ENCODE results near the gene INAFM2.

INAFM2 gene

DNA sequence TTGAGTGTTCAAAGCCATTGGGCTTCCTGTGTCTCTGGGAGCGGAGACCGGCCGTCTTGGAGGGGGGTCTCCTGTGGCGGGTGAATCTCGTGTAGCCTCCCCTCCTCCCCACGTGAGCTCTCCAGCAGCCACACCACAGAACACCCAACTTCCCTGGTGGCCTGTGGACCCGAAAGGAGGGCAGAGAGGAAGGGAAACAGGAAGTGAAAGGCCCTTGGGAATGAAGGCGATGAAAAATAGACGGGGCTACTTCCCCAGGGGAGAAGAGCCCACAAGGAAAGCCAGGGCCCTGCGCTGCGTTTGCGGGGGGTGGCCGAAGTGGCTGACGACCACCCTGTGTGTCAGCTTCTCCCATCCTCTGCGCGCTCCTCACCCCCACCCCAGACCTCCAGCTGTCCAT, 46.0 kb upstream of the INAFM2 start:
- no peak for TF ChIP-seq HDGF (IDR thresholded peaks at IDR 0.05; ENCODE audit: borderline replicate concordance)
- ChIA-PET POLR2A (no interaction called here), CTCF (interaction anchor here (4.2 kb wide), 1 partner anchor 32 kb away, joined by 55 read pairs; the partner anchor contains the start of gene PLCB2)
- DNase-seq (ENCODE audit: extremely low spot score) = no peak

DNA sequence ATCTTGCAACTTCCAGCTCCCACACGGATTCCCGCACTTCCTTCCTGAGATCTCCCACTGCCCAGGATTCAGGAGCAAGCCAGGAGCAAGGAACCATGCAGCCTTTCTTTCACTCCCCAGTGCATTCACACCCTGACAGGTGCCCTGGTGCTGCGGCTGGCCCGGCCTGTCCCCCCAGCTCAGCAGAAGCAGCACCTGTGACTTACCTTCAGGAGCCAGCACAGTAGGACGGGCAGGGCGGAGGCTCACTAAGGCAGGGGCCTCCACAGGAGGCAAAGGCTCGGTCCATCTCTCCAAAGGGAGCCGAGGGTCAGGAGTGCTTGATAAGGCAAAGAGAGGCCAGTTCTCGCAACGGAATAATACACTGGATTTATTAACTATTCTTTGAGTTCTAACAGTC, 45.5 kb upstream of the INAFM2 start:
- no peak for DNase-seq (ENCODE audit: extremely low spot score)
- ChIA-PET POLR2A (no interaction called here), CTCF (interaction anchor here (1.2 to 4.2 kb wide), 4 partner anchors 13 to 59 kb away, joined by 3 to 55 read pairs (median 12); partner anchors contain the start of genes PAK6 and PLCB2)
- TF ChIP-seq CTBP1 (IDR thresholded peaks at IDR 0.05; ENCODE audit: borderline replicate concordance) (no peak), ELF4 (IDR thresholded peaks at IDR 0.05) (no peak), NFRKB (IDR thresholded peaks at IDR 0.05) (no peak), TARDBP (IDR thresholded peaks at IDR 0.05) (no peak)

DNA sequence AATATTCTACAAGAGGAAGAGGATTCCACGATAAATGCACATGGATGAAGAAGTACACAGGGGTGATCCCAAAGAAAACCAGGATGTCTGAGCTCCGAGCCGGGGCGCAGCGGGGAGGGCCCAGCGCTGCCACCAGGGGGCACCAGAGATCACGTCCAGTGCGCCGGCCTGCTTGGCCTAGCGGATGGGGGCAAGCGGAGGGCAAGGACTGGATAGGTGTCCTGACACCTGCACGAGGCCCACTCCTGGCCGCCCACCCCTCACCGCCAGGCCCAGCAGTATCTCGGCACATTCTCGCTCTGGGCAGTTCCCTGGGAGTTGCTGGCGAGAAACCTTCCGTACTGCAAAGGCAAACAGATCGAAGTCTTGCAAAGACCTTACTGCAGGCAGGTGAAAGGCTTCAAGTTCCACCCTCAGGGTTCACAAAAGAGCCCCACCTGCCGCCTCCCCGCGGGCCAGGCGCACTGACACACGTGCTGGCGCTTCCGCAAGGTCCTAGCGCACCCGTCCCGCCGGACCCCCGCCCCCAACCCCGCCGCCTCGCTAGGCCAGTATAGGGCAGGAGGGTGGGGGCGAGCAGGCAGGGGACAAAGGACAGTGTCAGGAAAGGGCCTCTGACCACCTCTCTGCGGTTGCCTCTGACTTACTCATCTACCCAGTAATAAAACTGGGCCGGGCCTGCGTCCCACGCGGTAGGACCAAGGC, 43.9 kb upstream of the INAFM2 start:
- POLR2A ChIA-PET = interaction anchor here (0.6 to 1.0 kb wide), 3 partner anchors 31 to 240 kb away, joined by 3 read pairs; no protein-coding TSS in a partner anchor
- no peak for TF ChIP-seq NFRKB (IDR thresholded peaks at IDR 0.05)
- TF ChIP-seq SP1 (IDR thresholded peaks at IDR 0.05) = no peak
- TF ChIP-seq, protein P1, sequence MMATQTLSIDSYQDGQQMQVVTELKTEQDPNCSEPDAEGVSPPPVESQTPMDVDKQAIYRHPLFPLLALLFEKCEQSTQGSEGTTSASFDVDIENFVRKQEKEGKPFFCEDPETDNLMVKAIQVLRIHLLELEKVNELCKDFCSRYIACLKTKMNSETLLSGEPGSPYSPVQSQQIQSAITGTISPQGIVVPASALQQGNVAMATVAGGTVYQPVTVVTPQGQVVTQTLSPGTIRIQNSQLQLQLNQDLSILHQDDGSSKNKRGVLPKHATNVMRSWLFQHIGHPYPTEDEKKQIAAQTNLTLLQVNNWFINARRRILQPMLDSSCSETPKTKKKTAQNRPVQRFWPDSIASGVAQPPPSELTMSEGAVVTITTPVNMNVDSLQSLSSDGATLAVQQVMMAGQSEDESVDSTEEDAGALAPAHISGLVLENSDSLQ (IDR thresholded peaks at IDR 0.05) = no peak
- no peak for TF ChIP-seq ARNT (IDR thresholded peaks at IDR 0.05)
- no peak for TF ChIP-seq FOXK2 (IDR thresholded peaks at IDR 0.05)
- TF ChIP-seq LEF1 (IDR thresholded peaks at IDR 0.05; ENCODE audit: borderline replicate concordance) = no peak
- no peak for TF ChIP-seq ELF4 (IDR thresholded peaks at IDR 0.05)
- TF ChIP-seq ZNF384 (IDR thresholded peaks at IDR 0.05) = no peak
- TF ChIP-seq L3MBTL2 (conservative IDR thresholded peaks at IDR 0.05) = no peak
- no peak for TF ChIP-seq TARDBP (IDR thresholded peaks at IDR 0.05)
- TF ChIP-seq FOXA1 (IDR thresholded peaks at IDR 0.05) = no peak
- TF ChIP-seq HDGF (IDR thresholded peaks at IDR 0.05; ENCODE audit: borderline replicate concordance) = no peak
- TF ChIP-seq SUZ12 (IDR thresholded peaks at IDR 0.05) = no peak
- CTCF ChIA-PET = interaction anchor here (0.6 to 4.2 kb wide), 27 partner anchors 9 to 259 kb away, joined by 3 to 55 read pairs (median 4); partner anchors contain the start of genes CCDC9B, DISP2, PAK6 and PLCB2
- peak; percentile 61 for DNase-seq (ENCODE audit: extremely low spot score)

DNA sequence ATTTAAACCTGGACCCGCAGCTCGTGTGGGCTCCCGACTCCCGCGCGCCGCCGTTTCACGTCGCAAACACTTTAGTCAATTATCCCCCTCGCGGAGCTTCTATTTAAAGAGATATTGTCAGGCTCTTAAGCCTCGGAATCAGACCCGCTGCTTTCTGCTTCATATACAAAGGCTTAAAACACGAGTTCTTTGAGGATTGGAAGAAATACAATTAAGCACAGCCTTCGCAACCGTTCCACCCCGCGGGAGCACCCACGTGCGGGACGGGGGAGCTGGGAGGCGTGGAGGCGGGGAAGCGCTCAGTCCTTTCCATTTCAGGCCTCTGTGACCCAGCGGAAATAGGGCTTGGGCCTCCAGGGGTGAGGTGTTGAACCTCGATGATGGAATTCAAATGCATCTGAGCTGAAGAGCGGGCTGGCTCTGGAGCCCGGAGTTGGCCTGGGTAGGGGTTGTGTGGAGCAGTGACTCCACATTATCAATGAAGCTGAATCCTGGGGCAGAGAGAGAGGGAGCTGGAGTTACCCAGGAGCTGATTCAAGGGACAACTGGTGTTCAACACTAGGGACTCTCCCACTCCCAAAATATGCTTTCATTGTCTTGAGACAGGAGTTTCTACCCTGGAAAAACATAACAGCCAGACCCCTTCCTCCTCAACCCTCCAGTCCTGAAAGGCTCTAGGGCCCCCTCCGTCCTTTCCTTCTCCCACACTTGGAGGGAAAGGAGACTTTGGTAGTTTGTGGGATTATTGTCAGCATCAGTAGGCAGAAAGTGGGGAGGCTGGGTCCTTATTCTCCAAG, 43.0 kb upstream of the INAFM2 start:
- TF ChIP-seq BHLHE40 (IDR thresholded peaks at IDR 0.05; ENCODE audit: borderline replicate concordance) (no peak), LEF1 (IDR thresholded peaks at IDR 0.05; ENCODE audit: borderline replicate concordance) (no peak), ELF4 (IDR thresholded peaks at IDR 0.05) (no peak), ARNT (IDR thresholded peaks at IDR 0.05) (no peak), FOXM1 (IDR thresholded peaks at IDR 0.05; ENCODE audit: borderline replicate concordance) (no peak), TARDBP (IDR thresholded peaks at IDR 0.05) (no peak), SP1 (IDR thresholded peaks at IDR 0.05) (no peak)
- TF ChIP-seq, protein P1 (IDR thresholded peaks at IDR 0.05) = no peak
- ChIA-PET POLR2A (interaction anchor here (0.6 to 1.0 kb wide), 2 partner anchors 30 to 240 kb away, joined by 3 read pairs; no protein-coding TSS in a partner anchor), CTCF (interaction anchor here (1.0 to 4.2 kb wide), 7 partner anchors 9 to 64 kb away, joined by 3 to 55 read pairs (median 5); partner anchors contain the start of gene PLCB2)
- no peak for DNase-seq (ENCODE audit: extremely low spot score)

DNA sequence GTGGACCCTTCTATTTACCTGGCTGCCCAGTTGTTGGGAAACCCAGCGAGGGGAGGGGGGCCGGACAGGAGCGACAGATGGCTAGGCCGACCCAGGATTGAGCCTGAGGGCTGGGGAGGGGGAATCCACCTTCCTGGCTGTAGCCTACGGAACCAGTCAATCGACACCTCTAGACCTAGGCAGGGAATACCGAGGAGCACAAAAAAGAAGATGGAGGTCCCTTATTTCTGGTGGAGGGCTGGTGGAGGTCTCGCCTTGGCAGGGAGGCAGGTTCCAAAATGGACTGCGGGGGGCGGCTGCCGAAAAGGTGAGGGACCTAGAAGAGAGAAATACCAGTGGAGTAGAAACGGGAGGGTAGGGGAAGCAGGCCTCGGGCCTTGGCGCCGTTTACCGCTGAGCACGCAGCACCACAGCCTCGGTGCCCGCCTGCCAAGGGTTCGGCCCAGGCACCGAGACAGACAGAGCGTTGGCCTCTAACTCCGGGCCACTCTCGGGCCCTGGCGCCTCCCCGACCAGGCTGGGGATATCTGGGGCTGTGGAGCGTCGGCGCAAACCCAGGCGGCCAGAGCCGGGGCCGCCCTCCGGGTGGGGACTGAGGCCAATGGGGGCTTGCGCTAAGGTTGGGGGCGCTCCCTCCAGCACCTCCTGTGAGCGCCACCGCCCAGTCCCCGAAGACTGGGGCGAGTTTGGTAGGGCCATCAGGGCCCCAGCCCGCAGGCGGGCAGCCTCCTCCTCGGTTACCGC, 42.3 kb upstream of the INAFM2 start:
- TF ChIP-seq ARNT (IDR thresholded peaks at IDR 0.05) = no peak
- no peak for TF ChIP-seq FOXK2 (IDR thresholded peaks at IDR 0.05)
- TF ChIP-seq, protein P1 (IDR thresholded peaks at IDR 0.05) = no peak
- no peak for TF ChIP-seq SP1 (IDR thresholded peaks at IDR 0.05)
- no peak for TF ChIP-seq FOXM1 (IDR thresholded peaks at IDR 0.05; ENCODE audit: borderline replicate concordance)
- no peak for TF ChIP-seq TARDBP (IDR thresholded peaks at IDR 0.05)
- no peak for TF ChIP-seq HDGF (IDR thresholded peaks at IDR 0.05; ENCODE audit: borderline replicate concordance)
- ChIA-PET POLR2A (interaction anchor here (1.0 kb wide), 1 partner anchor 29 kb away, joined by 3 read pairs; no protein-coding TSS in a partner anchor), CTCF (interaction anchor here (0.5 to 4.2 kb wide), 8 partner anchors 8 to 64 kb away, joined by 3 to 55 read pairs (median 4); partner anchors contain the start of gene PLCB2)
- DNase-seq (ENCODE audit: extremely low spot score) = no peak

DNA sequence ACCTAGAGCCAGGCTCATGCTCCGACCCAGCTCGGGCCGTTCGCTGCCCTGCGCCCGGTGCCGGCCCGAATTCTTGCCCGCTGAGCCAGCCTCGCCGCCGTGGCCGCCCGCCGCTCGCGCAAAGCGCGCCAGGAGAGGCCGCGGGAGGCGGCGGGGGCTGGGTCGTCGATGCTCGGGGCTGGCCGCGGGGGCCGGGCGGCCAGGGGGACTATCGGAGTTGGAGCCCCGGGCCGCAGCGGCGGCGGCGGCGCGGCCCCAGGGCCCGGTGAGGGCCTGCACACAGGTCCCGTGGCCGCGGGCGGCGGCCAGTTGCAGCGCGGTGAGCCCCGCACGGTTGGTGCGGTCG, 41.7 kb upstream of the INAFM2 start:
- ChIA-PET POLR2A (no interaction called here), CTCF (interaction anchor here (0.5 to 1.0 kb wide), 2 partner anchors 35 to 64 kb away, joined by 3 read pairs; no protein-coding TSS in a partner anchor)
- DNase-seq (ENCODE audit: extremely low spot score) = no peak
- TF ChIP-seq FOXK2 (IDR thresholded peaks at IDR 0.05) (no peak), ELF4 (IDR thresholded peaks at IDR 0.05) (no peak), BHLHE40 (IDR thresholded peaks at IDR 0.05; ENCODE audit: borderline replicate concordance) (no peak), ARNT (IDR thresholded peaks at IDR 0.05) (no peak), SUZ12 (IDR thresholded peaks at IDR 0.05) (no peak), NFRKB (IDR thresholded peaks at IDR 0.05) (no peak), FOXA1 (IDR thresholded peaks at IDR 0.05) (no peak), FOXM1 (IDR thresholded peaks at IDR 0.05; ENCODE audit: borderline replicate concordance) (no peak), L3MBTL2 (conservative IDR thresholded peaks at IDR 0.05) (no peak), ZNF384 (IDR thresholded peaks at IDR 0.05) (no peak)

Data from HEK293T (cell line).